Esophagus squamous epithelium (tissue), 4 donors: Measurements from ENCODE around the gene RNF10.

ENCODE experiments used
- CTCF ChIP-seq, 6 experiments: fragments of 450-650 bp in 4 of 6; fragments of 200-600 bp in 2 of 6; sonication (generic) in 2 of 6; IDR thresholded peaks; one replicate each; pipeline ENCODE4 v1.5.1; 2016 to 2019; ENCODE audit warnings: antibody characterized with exemption in 6 of 6, mild to moderate bottlenecking in 4 of 6, moderate library complexity in 4 of 6
- POLR2A ChIP-seq, 4 donors: fragments of 450-650 bp; IDR thresholded peaks; one replicate each; pipeline ENCODE4 v1.6.1; 2017; ENCODE audit warnings: antibody characterized with exemption in 4 of 4, mild to moderate bottlenecking in 4 of 4, moderate library complexity in 3 of 4

GRCh38 chr12:120495186-120495730 lies 38.9 kb upstream of the RNF10 start:
- no peak for TF ChIP-seq CTCF (IDR thresholded peaks at IDR 0.05)
- no peak for TF ChIP-seq POLR2A (IDR thresholded peaks at IDR 0.05)
